Prostate gland (tissue), 2 donors: Measurements from ENCODE around the gene TBL1X.

Source experiments
- CTCF ChIP-seq, 4 experiments: fragments of 200-600 bp in 2 of 4; fragments of 450-650 bp in 2 of 4; sonication (generic) in 2 of 4; IDR thresholded peaks; 1 replicate in 3 of 4; 2 replicates in 1 of 4; pipeline ENCODE4 v1.5.1; 2016 to 2019; ENCODE audit warnings: antibody characterized with exemption in 4 of 4, mild to moderate bottlenecking in 2 of 4, moderate library complexity in 2 of 4
- POLR2A ChIP-seq: fragments of 450-650 bp; IDR thresholded peaks from one replicate; pipeline ENCODE4 v1.6.1; 2016; ENCODE audit warnings: antibody characterized with exemption, mild to moderate bottlenecking
- POLR2AphosphoS5 ChIP-seq: sonication (generic); formaldehyde crosslinking; IDR thresholded peaks from one replicate; pipeline ENCODE4 v1.6.1; 2017; ENCODE audit warnings: antibody characterized with exemption

DNA sequence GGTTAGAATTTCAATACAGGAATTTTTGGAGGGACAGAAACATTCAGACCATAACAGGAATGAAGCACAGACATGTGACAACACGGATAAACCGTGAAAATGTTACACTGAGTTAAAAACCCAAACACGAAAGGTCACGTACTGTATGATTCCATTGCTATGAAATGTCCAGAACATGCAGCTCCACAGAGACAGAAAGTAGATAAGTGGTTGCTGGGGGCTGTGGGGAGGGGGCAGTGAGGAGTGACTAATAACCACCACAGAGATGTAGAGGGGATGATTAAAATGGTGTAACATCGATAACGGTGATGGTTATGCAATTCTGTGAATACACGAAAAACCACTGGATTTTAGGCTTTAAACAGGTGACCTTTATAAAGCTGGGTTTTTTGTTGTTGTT, 292.5 kb downstream of the TBL1X start:
- no peak for TF ChIP-seq CTCF (IDR thresholded peaks at IDR 0.05)
- TF ChIP-seq POLR2A: no peak
- no peak for TF ChIP-seq POLR2AphosphoS5
